NOMO-1 (cell line): Measurements from ENCODE around the gene RAC2.
"Not testable (repeated sequence)": the region's sequence is repeated elsewhere in the genome, so short reads cannot be mapped to it uniquely, and the experiment has no call there.

Experiments
- DNase-seq, 2 experiments: peaks; one replicate each; lab custom pipeline; 2025; ENCODE audit not compliant: unreplicated experiment in 2 of 2; lab: John Stamatoyannopoulos, UW

RAC2 gene

DNA sequence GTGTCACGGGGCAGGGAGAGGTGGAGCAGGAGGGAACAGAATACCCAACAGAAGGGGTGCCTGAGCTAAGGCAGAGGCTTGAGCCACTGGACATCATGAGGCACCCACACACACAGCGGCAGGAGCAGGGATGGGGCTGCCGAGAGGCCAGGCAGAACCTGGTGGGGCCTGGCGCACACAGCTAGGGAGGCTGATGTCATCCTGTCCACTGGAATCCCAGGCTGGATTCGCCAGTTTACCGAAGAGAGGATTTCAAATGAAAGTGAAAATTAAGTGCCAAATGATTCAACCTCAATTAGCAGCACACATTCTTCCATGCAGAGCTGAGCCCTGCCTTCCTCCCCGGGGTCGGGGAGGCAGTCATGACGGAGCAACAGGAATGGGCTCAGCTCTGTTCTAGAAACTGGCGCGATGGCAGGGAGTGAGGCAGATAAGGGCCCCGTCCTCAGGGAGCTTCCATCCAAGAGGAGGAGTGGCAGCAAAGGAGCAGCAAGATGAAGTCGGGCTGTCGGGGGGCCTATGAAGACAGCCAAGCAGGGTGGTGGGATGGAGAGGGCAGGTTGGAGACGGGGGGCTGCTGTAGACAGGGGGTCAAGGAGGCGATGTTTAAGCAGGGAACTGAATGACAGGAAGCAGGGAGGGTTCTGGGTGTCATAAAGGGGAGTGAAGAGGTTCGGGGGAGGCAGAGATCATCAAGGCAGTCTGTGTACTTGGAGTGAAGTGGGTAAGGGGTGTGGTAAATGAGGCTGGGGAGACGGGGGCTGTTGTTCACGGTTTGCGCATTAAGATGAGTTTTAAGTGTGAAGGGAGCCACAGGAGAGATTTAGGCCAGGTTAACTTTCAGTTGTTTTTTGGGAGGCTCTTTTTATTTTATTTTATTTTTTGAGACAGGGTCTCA is 6.4 kb downstream of the RAC2 start:
- no peak for DNase-seq

DNA sequence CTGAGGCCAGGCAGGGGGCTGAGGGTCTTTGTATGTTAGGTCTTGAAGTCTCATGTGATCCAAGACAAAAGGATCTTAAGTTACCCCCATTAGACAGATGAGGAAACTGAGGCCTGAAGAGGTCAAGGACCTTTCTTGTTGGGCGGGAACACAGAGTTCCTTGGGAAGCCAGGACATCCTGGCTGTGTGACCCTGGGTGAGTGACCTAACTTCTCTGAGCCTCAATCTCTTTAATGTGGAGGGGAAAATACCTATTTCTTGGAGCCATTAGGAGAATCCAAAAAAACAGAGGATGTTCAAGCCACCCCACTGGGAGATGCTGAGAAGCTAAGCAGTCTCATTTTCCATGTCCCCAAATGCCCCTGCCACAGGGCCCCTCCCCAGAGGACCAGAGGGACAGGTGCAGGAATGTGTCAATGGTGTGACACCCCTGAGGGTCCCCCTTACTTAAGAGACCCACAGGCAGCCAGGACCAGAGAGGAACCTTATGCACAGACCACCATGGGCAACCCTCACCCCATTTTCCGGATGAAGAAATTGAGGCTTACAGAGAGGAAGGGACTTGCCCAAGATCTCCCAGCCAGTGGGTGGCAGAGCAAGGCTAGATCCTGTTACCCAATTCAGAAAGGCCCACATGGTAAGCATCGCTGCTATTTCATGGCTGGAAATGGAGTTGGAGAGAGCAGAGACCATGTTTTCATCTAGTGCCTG is 8.0 kb downstream of the RAC2 start:
- DNase-seq = no peak

DNA sequence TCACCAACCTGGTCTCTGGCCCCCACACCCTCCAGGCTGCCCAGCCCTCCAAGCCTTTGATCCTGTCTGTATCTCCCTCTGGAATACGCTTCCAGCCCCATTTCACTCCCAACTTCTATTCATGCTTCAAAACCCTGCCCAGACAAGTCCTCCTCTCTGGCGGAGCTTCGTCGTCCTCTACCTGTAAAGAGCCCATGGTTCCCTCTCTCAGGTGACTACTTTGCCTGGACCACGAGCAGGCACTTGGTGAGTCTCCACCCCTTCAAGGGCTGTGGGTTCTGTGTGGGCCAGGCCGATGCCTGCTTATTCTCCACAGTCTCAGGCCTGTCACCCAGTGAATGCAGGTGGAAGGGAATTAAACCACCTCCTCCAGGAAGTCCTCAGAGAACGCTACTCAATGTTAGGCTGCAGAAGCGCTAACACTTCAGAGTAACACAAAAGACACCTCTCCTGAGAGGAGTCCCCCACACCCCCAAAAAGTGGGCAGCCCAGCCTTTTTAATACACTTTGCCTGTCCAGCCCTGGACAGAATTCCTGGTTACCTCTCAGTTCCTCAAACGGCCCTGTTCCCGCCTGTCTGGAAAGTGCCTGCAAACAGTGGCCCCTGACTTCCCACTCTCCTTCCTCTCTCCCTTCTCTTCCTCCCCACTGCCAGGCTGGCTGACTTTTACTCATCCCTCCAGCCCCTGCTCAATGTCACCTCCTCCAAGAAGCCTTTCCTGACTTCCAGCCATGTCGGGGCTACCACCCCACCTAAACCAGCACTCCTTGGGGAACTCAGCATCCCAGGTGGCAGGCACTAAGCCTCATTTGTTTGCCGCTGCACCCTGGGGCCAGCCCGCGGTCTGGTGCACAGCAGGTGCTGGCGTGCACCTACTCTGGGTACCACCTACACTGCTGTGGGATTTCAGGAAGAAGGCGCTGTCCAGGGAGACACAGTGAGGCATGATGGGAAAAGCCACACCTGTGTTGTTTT is 9.0 kb downstream of the RAC2 start:
- no peak for DNase-seq

DNA sequence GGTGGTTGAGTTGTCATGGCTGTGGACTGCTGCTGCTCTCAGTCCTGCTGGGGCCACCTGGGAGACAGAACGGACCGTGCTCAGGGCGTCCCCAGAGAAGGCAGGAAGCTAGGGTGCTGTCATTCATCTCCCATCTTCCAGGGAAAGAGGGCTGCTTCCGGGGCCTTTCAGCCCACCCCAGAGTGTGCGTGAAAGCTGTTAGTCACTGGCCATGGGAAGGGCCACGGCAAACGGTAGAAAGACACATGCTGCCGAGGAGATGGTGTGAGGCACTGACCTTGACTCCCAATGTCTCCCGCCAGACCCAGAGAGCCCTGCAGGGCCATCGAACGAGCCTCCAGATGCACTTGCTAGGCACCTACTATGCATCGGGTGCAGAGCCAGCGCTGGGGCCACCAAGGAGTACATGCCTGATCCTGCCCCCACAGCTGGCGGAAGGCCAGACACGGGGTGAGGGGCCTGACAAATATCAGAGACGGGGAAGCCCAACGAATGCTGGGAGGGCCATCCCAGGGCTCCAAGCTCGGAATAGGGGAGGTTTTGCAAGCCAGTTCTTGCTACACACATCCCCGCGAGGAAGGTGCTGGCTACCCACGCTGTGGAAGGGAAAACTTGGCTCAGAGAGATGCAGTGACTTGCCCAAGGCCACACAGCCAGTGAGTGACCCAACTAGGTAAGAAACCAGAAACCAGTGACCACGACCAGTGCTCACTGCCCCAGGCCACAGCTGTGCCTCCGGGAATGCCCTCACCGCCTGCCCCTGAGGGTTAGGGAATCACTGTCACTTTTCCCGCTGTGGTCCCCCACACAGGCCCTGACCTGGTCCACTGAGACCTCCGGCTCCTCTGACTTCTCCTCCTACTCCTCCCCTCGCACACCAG is 10.1 kb downstream of the RAC2 start:
- no peak for DNase-seq

DNA sequence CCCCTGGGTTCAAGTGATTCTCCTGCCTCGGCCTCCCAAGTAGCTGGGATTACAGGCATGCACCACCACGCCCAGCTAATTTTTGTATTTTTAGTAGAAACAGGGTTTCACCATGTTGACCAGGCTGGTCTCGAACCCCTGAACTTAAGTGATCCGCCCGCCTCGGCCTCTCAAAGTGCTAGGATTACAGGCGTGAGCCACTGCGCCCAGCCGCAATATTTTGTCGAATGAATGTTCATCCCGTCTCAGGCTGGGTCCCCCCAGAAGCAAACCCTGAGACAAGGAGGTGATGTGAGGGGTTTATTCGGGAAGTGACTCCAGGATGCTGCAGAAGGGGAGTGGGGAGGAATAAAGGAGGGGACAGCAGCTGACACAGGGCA is 10.7 kb downstream of the RAC2 start:
- not testable (repeated sequence) for DNase-seq

DNA sequence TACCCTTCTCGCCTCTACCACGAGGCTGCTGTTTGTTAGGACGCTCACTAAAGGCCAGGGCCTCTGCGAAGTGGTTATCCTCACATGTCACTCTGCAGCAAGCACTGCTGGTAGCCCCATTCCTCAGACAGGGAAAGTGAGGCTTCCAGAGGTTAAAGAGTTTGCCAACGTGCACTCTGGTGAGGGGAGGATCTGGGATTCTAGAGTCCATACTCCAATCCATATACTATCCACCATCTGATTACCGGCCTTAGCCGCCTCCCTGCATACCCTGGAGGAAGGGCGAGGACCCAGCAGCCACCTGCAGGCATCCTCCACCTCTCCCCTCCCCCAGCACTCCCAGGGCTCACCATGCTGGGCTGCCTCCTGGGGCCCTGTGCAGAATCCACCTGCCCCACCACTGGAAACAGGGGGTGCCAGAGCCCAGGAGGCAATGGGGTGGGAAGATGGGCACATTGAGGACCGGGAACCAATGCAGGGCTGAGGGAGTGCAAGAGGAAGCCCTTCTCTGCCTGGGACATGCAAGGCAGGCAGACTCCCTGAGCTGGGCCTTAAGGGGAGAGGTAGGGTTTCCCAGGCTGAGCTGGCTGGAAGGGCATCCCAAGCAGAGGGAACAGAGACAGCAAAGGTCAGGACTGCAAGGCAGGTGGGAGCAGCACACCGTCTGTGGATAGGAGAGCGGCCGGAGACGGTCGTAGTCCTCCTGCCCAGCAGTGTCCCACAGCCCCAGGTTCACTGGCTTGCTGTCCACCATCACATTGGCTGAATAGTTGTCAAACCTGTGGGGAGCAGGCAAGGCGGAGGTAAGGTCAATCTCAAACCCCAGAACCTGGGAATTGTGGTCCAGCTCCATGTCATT is 11.7 kb downstream of the RAC2 start:
- DNase-seq = no peak

DNA sequence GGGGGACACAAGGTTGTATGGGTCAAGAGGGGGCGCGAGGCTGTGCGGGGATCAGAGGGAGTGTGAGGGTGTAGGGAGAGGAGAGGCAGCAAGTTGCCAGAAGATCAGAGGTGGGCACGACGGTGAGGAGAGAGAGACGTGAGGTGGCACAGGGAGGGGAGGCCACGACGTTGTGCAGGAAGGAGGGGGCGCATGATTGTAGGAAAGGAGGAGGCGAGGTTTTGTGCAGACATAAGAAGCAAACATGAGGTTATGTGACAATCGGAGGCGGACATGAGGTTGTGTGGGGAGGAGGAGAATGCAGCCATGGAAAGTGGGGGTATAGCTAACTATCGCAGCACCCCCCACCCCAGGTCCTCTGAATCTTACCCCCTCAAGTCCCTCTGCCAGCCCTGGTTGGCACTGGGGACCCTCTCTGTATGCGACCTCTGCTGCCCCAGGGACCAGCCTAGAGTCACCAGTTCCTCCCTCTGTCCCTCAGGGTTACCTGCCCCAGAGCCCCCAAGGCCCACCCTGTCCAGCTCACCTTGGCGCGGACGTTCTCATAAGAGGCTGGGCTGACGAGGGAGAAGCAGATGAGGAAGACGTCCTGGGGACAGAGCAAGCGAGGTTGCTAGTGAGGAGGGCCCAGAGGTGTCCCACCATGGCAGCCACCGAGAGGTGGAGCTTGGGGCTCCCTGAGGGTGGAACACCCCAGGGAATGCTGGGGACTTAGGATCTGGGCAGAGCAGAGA is 12.5 kb downstream of the RAC2 start:
- DNase-seq = no peak

DNA sequence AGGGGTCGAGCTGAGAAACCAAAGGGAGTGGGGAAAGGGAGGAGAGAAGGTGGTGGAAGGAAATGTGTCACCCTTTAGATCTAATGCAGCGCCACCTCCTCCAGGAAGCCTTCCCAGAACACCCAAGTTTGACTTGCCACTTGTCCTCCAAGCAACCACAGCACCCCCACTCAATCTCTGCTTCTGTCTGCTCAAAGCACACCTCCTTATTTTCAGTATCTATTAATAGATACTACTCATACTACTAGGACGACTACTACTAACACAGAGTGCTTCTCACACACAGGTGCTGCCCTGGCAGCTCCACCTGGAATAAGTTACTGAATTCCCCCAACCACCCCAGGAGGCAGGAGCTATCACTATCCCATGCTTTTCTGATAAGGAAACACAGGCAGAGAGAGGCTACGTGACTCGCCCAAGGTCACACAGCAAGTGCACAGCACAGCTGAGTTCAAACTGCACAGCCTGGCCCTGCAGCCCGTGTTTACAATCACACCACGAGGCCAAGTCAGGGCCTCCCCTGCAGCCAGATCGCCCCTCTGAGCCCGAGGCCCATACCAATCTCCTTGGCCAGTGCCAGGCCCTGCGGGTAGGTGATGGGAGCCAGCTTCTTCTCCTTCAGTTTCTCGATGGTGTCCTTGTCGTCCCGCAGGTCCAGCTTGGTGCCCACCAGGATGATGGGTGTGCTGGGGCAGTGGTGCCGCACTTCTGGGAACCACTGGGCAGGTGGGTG is 13.2 kb downstream of the RAC2 start:
- no peak for DNase-seq

DNA sequence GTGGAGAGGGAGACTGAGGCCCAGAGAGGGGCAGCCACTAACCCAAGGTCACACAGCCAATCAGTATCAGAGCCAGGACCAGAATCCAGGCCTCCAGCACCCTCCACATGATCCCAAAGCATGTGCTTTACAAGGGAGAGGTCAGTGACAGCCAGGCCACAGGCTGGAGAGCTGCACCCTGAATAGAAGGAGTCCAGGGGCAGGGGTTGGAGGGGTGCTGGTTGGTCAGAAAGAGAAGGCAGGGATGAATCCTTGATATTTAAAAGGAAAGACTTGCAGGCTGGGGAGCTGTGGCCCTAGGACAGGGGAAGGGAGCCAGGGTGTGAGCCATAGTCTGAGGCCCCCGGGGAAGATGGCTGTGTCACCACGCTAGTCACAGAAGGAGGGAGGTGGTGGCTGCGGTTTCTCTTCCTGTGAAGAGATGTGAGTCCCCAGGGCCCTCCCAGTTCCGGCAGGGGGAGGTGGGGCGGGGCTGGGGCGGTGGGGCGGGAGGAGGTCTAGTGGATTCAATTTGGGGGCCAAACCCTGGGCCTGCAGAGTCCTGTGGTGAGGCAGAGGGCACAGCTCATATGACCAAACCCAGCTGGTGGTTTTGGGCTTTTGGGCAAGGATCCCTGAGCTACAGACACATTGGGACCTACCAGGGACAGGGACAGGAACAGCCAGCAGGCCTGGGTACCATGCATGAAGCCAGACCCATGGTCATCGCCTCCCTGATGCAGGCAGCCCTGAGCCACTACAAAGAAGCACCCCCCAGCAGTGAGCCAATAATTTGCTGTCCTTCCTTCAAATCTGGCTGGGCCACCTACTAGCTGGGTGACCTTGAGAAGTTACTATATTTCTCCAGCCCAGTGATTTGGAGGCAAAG is 14.0 kb downstream of the RAC2 start:
- DNase-seq = peak; percentile 79 to 85

DNA sequence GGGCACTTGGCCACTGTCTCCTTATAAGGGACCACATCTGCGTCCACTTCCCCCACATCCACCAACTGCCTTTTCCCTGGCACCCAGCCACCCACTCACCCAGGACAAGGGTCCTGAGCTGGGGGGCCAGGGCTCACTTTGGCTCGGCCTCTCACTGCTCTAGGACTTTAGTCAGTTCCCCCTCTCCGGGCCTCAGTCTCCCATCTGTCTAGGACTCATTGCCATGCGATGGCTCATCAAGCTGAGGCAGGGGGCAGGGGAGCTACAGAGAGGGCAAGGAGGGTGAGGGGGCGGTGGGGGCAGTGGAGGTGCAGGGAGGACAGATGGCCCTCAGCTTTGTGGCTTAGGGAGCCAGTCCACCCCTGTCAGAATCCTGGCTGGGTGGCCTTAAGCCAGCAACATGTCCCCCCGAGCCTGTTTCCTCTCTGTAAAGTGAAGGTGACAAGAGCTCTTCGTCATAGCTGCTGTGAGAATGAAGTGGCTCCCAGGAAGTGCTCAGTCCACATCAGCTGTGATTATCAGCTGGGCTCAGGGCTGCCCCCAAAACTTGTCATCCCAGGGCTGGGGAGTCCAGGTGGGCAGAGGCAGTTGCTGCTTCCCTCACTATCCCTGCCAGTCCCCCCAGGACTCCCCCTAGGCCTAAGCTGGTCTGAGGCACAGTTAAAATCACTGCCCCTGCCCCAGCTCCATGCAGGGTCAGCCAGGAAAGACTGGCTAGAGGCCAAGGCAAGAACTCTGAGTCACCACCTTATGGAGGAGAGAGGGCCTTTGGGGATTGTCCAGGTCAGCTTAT is 14.9 kb downstream of the RAC2 start:
- no peak for DNase-seq

DNA sequence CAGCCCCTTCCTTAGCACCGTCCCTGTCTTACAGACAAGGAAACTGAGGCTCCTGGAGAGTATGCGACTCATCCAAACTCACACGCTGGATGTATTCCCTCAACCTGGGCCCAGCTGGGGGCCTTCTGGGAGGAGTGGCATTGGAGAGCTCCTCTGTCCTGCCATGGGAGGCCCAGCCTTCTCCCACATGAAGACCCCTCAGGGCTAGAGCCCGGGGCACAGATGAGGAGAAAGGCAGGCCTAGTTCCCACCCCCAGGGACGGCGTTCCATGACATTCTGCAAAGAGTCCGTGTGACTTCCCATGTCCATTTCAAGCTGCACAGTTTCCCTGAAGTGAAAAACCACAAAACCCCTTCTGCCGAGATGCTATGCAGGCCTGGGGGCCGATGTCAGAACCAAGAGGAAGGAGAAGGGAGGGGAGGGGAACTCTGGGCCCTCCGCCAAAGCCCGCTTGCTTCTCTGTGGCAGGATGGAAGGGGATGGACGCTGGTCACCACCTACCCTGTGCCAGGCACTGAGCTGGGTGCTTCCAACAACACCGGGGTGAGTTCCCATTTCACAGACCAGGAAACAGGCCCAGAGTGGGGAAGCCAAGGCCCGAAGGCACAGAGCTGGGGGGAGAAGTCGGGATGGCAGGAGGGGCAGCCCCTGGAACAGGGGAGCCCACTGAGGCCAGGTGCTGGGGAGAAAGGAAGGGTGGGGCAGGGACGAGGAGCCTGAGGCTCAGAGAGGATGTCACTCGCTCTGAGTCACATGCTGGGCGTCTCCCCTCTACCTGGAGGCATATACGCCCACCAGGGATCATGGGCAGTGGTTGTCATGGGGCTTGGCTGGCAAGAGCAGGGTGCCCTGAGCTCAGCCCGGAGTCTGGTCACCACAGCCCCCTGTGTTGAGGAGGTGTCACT is 15.7 kb downstream of the RAC2 start:
- DNase-seq = no peak

DNA sequence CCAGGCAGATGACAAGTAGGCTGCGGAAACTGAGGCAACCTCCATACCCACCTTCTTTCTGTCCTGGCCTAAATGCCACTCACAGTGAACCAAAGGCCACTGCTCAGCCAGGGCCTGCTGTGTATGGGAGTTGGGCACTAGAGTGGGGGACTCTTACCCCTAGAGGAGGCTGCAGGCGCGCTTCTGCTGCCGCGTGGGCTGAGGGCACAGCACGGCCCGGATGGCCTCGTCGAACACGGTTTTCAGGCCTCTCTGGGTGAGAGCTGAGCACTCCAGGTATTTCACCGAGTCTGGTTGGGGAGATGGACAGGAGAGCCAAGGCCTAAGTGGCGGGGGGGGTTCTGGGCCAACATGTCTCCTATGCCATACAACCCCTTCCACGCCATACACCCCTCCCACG is 17.6 kb downstream of the RAC2 start:
- no peak for DNase-seq

DNA sequence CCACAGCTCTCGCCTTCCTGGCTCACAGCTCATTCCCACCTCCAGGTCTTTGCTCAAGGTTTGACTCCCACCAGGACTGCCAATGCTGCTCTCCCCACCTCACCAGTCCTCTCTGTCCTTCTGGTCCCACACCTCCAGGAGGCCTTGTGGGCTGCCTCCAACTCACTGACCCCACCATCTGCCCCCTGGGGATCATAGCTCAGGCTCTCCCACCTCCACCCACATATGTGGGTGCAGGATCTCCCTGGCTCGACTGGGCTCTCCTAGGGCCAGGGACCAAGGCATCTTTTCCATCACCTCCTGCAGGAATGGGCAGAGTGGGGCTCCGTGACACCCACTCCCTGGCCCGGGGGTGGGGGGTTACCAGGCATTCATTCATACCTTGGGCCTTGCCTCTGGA is 18.0 kb downstream of the RAC2 start:
- DNase-seq = no peak

DNA sequence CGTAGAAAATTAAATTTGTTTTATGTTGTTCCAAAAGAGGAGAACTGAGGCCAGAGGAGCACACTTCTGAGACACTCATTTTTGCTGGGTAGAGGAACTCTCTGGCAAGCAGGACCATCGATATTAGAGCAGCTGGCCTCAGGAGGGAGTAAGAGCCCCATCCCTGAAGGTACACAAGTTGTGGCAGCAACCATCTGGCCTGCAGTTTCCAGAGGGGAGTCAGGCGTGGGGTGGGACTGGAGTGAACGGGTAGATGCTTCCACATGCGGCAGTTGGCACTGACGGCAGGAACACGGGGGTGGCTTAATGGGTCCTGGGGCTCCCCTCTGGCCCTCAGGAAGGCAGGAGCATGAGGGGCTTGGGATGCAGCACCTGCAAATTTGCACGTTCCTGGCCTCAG is 18.6 kb downstream of the RAC2 start:
- DNase-seq = no peak

DNA sequence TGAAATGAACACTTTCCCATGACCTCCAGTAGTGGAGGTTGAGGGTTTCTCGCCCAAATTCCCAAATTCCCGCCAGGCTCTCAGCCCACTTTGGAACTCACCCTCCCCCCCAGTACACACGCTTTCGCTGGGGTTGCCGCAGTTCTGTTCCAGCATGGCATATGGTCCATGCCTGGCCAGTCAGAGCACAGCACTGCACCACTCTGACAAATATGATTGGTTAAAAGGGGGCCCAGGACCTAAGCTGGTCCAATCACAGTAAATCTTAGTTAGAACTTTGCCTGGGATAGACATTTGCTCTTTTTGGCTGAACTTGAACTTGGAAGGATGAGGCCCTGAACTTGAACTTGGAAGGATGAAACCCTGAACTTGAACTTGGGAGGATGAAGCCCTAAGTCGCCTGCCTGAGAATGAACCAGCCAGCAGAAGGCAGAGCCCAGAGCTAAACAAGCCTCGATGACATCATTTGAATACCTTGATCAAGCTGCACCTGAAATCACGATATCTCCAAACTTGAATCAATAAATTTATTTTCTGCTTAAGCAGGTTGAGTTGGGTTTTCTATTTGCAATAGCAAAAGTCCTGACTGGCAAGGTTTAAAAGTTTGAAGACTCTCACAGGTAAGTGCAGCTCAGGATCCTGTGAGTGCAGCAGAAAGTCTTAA is 19.2 kb downstream of the RAC2 start:
- DNase-seq = no peak
